ELR (cell line): ENCODE measurements around the gene ZNF668.

Experiments used
- DNase-seq: peaks from one replicate; pipeline ENCODE4 v3.0.0-alpha.2; 2015; ENCODE audit warnings: low read depth

Gene ZNF668

GRCh38 chr16:31081428-31082351 is 7.7 kb upstream of the ZNF668 start:
- no peak for DNase-seq

DNA sequence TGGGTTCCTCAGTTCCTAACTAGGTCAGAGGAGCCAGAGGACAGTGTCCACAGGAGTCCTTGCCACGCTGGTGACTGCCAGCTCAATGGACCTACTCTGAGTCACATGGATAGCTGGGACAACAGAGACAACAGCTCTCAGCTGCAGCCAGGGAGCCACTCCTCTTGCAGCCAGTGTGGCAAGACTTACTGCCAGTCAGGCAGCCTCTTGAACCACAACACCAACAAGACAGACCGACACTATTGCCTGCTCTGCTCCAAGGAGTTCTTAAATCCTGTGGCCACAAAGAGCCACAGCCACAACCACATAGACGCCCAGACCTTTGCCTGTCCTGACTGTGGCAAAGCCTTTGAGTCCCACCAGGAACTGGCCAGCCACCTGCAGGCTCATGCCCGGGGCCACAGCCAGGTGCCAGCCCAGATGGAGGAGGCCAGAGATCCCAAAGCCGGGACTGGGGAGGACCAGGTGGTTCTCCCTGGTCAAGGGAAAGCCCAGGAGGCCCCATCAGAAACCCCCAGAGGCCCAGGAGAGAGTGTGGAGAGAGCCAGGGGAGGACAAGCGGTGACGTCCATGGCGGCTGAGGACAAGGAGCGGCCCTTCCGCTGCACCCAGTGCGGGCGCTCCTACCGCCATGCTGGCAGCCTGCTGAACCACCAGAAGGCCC is 6.8 kb upstream of the ZNF668 start:
- DNase-seq, result no peak

DNA sequence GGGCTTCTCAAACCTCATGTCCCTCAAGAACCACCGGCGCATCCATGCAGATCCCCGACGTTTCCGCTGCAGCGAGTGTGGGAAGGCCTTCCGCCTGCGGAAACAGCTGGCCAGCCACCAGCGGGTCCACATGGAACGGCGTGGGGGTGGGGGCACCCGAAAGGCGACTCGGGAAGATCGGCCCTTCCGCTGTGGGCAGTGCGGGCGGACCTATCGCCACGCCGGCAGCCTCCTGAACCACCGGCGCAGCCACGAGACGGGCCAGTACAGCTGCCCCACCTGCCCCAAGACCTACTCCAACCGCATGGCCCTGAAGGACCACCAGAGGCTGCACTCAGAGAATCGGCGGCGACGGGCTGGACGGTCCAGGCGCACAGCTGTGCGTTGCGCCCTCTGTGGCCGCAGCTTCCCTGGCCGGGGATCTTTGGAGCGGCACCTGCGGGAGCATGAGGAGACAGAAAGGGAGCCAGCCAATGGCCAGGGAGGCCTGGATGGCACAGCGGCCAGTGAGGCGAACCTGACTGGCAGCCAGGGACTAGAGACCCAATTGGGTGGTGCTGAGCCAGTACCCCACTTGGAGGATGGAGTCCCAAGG is 6.1 kb upstream of the ZNF668 start:
- DNase-seq, result no peak

GRCh38 chr16:31079342-31079944 is 5.4 kb upstream of the ZNF668 start:
- DNase-seq, result no peak

DNA sequence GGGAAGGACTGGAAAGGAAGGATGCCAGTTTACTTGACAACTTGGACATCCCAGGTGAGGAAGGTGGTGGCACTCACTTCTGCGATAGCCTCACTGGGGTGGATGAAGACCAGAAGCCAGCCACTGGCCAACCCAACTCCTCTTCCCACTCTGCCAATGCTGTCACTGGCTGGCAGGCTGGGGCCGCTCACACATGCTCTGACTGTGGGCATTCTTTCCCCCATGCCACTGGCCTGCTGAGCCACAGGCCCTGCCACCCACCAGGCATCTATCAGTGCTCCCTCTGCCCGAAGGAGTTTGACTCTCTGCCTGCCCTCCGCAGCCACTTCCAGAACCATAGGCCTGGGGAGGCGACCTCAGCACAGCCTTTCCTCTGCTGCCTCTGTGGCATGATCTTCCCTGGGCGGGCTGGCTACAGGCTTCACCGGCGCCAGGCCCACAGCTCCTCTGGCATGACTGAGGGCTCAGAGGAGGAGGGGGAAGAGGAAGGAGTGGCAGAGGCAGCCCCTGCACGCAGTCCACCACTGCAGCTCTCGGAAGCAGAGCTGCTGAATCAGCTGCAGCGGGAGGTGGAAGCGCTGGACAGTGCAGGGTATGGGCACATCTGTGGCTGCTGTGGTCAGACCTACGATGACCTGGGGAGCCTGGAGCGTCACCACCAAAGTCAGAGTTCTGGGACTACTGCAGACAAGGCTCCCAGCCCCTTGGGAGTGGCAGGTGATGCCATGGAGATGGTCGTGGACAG is 4.7 kb upstream of the ZNF668 start:
- DNase-seq, result no peak

DNA sequence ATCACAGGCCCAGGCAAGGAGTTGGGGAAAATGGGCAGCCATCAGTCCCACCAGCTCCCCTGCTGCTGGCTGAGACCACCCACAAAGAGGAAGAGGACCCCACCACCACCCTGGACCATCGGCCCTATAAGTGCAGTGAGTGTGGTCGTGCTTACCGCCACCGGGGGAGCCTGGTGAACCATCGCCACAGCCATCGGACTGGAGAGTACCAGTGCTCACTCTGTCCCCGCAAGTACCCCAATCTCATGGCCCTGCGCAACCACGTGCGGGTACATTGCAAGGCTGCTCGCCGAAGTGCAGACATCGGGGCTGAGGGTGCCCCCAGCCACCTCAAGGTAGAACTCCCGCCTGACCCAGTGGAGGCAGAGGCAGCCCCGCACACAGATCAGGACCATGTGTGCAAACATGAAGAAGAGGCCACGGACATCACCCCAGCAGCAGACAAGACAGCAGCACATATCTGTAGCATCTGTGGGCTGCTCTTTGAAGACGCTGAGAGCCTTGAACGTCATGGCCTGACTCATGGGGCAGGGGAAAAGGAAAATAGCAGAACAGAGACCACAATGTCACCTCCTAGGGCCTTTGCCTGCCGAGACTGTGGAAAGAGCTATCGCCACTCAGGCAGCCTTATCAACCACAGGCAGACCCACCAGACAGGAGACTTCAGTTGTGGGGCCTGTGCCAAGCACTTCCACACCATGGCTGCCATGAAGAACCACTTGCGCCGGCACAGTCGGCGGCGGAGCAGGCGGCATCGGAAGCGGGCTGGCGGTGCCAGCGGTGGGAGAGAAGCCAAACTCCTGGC is 3.8 kb upstream of the ZNF668 start:
- DNase-seq, result no peak

- DNase-seq, result no peak
These were observed 3.0 kb upstream of the ZNF668 start for GRCh38 chr16:31077024-31077423.

DNA sequence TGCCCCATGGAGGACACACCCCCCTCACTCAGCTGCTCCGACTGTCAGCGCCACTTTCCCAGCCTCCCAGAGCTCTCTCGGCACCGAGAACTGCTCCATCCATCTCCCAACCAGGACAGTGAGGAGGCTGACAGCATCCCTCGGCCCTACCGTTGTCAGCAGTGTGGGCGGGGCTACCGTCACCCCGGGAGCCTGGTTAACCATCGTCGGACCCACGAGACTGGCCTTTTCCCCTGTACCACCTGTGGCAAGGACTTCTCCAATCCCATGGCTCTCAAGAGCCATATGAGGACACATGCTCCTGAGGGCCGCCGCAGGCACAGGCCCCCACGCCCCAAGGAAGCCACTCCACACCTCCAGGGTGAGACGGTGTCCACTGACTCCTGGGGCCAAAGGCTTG is 2.3 kb upstream of the ZNF668 start:
- DNase-seq, result no peak

- no peak for DNase-seq
These were observed 759 bp upstream of the ZNF668 start for GRCh38 chr16:31074814-31075183.

DNA sequence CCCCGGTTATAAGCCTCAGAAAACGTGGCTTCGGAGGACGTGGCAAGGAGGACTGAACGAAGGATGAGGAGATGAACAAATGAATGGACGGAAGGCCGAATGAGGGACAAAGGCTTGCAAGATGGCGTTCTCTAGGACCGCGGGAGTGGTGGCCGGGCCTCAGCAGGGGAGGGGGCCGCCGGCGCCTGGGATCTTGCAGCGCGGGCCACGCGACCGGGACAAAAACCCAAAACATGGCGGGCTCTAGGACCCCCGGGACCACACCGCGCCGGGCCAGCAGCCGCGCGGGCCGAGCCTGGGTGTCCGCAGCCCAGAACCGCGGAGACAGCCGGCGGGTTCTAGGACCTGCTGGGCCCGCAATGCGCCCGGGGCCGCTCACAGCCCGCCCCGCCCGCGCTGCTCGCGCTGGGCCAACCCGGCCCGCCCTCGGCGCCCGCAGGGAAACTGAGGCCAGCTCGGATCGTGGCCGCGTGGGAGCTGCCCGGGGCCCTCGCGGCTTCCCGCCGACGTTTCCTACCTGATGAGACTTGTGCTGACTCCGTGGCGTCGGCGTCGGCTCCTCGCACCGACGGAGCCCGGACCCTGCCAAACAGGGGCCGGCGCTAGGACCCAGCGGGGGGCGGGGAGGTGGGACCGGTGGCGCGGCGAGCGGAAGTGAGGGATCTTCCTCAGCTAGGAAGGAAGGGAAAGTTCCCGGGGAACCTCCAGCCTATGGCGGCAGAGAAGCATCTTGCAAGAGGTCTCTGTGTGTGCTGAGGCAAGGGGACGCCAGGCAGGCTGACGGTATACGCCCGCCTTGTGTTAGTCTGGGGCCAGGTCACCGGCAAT is 684 bp downstream of the ZNF668 start:
- DNase-seq, result peak; percentile 93

GRCh38 chr16:31072540-31073141 is 1.4 kb downstream of the ZNF668 start:
- DNase-seq, result peak; percentile 65

- DNase-seq, result peak; percentile 60
These were observed 2.2 kb downstream of the ZNF668 start for GRCh38 chr16:31071861-31072260.

GRCh38 chr16:31067342-31067741 is 6.7 kb downstream of the ZNF668 start:
- DNase-seq, result no peak

GRCh38 chr16:31064882-31065461 is 9.1 kb downstream of the ZNF668 start:
- DNase-seq, result peak; percentile 95

DNA sequence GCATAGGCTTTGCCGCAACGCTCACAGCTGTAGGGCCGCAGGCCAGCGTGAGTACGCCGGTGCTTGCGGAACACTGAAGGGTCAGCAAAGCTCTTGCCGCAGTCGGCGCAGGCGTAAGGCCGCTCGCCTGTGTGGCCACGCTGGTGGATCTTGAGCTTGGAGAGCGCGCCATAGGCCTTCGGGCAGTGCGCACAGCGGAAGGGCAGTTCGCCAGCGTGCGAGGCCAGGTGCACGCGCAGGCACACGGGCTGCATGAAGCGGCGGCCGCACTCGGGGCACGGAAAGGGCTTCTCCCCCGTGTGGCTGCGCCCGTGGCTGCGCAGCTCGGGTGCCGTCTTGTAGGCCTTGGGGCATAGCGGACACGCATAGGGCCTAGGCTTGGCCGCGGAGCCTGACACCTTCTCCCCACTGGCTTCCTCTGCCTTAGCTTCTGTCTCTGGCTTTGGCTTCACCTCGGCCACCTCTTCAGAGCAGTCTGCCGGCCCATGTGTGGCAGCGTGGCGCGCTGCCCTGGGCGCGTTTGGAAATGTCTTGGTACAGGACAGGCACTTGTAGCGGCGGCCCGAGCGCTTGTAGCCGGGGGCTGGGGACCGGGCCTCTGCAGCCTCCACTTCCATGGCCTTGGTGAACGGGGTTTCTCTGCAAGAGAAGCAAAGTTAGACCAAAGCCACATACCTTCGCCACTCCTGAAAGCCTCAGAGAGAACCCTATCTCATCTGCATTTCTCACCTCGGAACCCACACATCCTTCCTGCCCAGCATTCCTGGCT is 10.0 kb downstream of the ZNF668 start:
- no peak for DNase-seq

DNA sequence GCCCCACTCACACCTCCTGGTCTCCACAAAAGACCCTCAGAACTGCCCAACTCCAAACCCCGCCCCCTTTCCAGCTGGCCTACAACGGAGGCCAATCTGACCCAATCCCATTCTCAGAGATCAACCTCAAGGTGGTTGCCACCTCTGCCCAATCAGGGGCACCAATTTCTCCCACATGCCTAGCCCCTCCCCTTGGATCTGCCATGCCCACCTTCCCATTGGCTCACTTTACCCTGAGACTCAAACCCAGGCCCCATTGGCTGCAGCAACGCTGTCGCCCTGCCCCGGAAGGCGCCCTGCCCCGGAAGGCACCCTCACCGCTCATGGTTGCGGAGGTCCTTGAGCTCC is 10.6 kb downstream of the ZNF668 start:
- DNase-seq, result no peak

DNA sequence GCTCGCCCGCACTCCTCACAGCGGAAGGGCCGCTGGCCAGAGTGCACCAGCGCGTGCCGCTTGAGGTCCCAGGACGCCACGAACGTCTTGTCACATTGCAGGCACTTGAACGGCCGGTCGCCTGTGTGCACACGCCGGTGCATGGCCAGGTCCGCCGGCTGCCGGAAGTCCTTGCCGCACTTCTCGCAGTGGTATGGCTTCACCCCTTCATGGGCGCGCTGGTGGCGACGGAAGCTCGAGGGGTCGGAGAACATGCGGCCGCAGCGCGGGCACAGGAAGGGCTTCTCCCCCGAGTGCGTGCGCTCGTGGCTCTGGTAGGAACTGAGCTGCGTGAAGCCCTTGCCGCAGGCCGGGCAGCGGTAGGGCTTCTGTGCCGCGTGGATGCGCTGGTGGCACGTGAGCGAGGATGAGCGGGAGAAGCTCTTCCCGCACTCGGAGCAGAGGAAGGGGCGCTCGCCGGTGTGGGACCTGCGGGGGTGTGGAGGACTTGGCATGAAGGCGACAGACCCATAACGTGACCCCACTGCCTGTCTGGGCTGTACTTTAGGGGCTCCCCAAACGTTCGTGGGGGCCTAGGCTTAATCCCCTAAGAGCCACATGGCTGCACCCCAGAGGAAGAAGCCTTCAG is 12.1 kb downstream of the ZNF668 start:
- no peak for DNase-seq

DNA sequence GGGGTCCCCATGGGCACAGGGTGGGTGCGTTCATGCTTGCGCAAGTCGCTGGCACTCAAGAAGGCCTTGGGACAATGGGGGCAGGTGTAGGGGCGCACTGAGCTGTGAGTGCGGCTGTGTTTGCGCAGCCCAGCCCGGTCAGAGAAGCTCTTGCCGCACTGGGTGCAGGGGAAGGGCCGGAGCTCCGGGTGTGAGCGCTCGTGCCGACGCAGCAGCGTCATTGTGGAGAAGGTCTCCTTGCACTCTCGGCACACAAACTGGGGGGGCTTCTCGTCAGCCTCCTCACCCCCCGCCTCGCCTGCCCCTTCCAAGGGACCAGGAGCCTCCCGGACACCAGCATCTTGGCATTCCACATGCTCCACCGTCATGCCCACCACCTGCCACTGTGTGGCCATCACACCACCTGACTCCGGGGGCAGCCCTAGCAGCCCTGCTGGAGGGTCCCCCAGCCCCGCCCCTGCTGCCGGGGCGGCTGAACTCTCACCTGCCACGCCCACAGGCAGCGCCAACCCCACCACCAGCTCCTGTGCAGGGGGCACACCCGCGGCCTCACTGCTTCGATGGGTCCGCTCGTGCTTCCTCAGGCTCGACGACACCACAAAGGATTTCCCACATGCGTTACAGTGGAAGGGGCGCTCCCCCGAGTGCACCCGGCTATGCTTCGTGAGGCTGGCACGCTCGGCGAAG is 12.8 kb downstream of the ZNF668 start:
- DNase-seq, result no peak
